ENCODE data around the gene LCLAT1.

- TF ChIP-seq CTCF (IDR thresholded peaks at IDR 0.05) = no peak
- no peak for TF ChIP-seq POLR2A (IDR thresholded peaks at IDR 0.05)
These were observed 42.5 kb upstream of the LCLAT1 start for GRCh38 chr2:30404319-30405259.

Measured in uterus (tissue), 2 donors.